ENCODE results near the gene PNMA6E. TPM values are rescaled to one million over a fixed set of nuclear protein-coding genes. Genes with fewer than 3 reads are reported as not detected.

The PNMA6E gene
- total and polyA plus RNA-seq, 8 donors = not detected

GRCh38 chrX:153423652-153424051, 22.5 kb upstream of the PNMA6E start:
- DNase-seq (peak in 2 of 4 donors; percentile 24 to 72), ATAC-seq (peak; percentile 32)
- no peak overlapping the region for H3K27ac ChIP-seq
- intact Hi-C loops (cut with DNase I) = no loop called here
- no peaks in the 10 kb centered on the region for H3K9me3 ChIP-seq
- no peaks in the 10 kb centered on the region for H3K27me3 ChIP-seq
- no peak for TF ChIP-seq CTCF (IDR thresholded peaks at IDR 0.05)
- no peak overlapping the region for H3K4me3 ChIP-seq
- peaks cover 0 to 23% of the 10 kb centered on the region in 2 donors for H3K36me3 ChIP-seq
- H3K4me1 ChIP-seq = no peaks in the 10 kb centered on the region

- Histone ChIP-seq H3K4me1 (no peaks in the 10 kb centered on the region), H3K27ac (no peak overlapping the region), H3K4me3 (no peak overlapping the region), H3K27me3 (no peaks in the 10 kb centered on the region), H3K36me3 (peaks cover 0 to 23% of the 10 kb centered on the region in 2 donors), H3K9me3 (no peaks in the 10 kb centered on the region)
- DNase-seq (no peak), ATAC-seq (no peak)
- no peak for TF ChIP-seq CTCF (IDR thresholded peaks at IDR 0.05)
- intact Hi-C loops (cut with DNase I) = no loop called here
Measured at GRCh38 chrX:153421856-153422255, 20.7 kb upstream of the PNMA6E start.

GRCh38 chrX:153420851-153421599, 19.9 kb upstream of the PNMA6E start:
- H3K27me3 ChIP-seq = no peaks in the 10 kb centered on the region
- peaks cover 0 to 23% of the 10 kb centered on the region in 2 donors for H3K36me3 ChIP-seq
- no peak overlapping the region for H3K27ac ChIP-seq
- no peak overlapping the region for H3K4me3 ChIP-seq
- ATAC-seq = no peak
- no peaks in the 10 kb centered on the region for H3K4me1 ChIP-seq
- no peak for DNase-seq
- intact Hi-C loops (cut with DNase I) = no loop called here
- no peak for TF ChIP-seq CTCF (IDR thresholded peaks at IDR 0.05)
- no peaks in the 10 kb centered on the region for H3K9me3 ChIP-seq

- H3K4me1 ChIP-seq = no peaks in the 10 kb centered on the region
Measured at GRCh38 chrX:153417637-153418036, 16.5 kb upstream of the PNMA6E start.

More at GRCh38 chrX:153417637-153418036, 16.5 kb upstream of the PNMA6E start:
- ATAC-seq (no peak), DNase-seq (no peak)
- intact Hi-C loops (cut with DNase I) = no loop called here
- H3K27me3 ChIP-seq = no peaks in the 10 kb centered on the region
- H3K36me3 ChIP-seq = peaks cover 0 to 23% of the 10 kb centered on the region in 2 donors
- H3K9me3 ChIP-seq = no peaks in the 10 kb centered on the region
- no peak for TF ChIP-seq CTCF (IDR thresholded peaks at IDR 0.05)
- H3K27ac ChIP-seq = no peak overlapping the region
- H3K4me3 ChIP-seq = no peak overlapping the region
